HG03039 (cell line): ENCODE measurements around the gene CD164L2.
"Not testable (repeated sequence)": the region's sequence is repeated elsewhere in the genome, so short reads cannot be mapped to it uniquely, and the experiment has no call there.

ENCODE experiments used
- ATAC-seq: cut with Tn5 transposase; IDR thresholded peaks from one replicate; pipeline ENCODE4 v1.9.1; 2021; ENCODE audit warnings: mild to moderate bottlenecking, moderate library complexity; ENCODE audit not compliant: unreplicated experiment

CD164L2 gene

DNA sequence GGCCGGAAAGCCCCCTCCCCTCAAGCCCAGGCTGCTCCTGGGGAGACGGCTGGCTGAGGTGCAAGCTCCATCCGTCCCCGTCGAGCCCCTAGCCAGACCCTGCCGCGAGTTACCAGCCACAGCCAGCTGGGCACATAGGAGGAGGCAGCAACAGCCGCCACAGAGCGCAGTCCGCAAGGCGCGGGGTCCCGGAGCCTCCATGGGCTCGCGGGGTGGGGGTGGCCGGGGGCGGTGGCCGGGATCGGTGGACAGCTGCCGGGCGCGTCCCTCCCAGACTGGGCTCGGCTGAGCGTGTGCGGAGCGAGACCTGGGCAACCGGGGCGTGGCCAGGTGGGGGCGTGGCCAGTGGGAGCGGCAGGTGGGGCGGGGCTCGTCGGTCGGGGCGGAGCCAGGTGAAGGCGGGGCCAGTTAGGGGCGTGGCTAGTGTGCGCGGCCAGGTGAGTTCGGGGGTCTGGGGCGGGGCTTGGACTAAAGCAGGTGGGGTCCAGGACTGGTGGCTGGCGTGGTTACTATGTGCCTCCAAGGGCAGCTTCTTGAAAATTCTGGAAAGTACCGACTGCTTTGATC lies at the start of gene CD164L2:
Gene CD164L2 (minus strand): TSS at position 295 of the 567 bp plus-strand sequence. CDS start 94 bp downstream, at position 201.
- no peak for ATAC-seq

DNA sequence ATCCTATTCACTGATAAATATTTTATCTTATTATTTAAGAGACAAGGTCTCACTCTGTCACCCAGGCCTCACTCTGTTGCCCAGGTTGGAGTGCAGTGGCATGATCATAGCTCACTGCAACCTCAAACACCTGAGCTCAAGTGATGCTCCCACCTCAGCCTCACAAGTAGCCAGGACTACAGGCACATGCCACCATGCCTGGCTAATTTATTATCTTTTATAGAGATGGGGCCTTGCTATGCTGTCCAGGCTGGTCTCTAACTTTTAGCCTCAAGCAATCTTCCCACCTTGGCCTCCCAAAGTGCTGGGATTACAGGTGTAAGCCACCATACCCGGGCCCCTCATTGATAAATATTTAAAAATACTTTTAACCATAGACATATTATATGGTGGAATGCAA lies 49.6 kb upstream of the CD164L2 start:
- ATAC-seq = not testable (repeated sequence)

DNA sequence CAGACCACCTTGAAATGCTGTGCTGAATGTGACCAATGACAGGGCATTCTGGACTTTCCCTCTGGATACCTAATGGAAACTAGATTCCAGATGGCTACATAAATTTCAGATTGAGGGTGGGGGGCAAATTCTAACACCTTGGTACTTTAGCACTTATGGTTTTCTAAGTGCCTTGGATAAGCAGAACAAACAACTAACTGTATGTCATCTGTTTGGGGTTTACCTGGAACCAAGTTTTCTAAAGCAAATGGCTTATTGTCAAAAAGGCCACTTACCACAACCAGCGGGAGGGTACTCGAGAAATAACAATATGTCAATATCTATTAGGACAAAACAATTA lies 48.4 kb upstream of the CD164L2 start:
- ATAC-seq = no peak

DNA sequence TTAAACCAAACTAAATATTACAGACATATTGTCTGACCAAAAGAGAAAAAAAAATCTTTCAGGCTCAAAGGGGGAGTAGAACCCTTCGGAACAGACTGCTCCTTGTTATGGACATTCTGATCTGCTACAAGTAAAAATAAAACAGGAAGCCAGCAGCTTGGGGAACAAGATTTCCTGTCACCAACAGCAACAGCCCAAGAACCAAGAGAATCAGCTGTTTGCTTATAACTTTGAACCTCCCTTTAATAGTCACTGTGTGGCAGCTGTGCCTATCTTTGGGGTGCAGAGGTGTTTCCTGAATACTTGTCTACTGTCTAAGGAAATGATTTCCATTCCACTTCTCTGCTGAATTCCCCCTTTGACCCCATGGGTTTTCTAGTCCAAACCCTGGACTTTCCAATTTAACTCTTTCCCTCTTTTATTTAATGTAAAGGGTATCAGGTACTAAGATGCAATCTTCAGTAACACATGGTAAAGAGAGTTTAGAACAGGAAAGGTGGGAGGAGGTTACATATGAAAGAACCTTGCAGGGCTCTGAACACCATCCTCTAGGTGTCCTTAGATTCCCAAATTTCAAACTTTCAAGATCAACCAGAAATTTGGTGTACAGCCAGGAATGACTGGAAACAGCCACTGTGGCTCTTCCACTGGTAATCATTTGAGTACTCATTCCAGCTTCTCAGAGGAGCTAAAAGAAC lies 47.9 kb upstream of the CD164L2 start:
- no peak for ATAC-seq

DNA sequence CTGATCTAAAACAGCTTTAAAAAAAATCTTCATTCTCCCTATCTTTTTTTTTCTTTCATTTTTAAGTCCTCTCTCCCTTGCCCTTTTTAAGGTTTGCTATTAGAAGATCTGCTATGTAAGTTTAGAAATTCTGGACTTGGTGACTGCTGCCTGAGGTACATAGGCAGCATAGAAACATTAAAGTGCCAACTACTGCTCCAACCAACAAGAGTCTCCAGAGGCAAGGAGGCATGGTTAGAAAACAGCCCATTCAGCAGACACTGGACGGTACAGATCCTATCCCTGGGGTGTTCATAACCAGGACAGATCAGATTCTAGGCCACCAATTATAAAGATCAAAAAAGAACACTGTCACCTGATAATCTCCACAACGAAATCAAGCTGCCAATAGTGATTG lies 45.9 kb upstream of the CD164L2 start:
- no peak for ATAC-seq

DNA sequence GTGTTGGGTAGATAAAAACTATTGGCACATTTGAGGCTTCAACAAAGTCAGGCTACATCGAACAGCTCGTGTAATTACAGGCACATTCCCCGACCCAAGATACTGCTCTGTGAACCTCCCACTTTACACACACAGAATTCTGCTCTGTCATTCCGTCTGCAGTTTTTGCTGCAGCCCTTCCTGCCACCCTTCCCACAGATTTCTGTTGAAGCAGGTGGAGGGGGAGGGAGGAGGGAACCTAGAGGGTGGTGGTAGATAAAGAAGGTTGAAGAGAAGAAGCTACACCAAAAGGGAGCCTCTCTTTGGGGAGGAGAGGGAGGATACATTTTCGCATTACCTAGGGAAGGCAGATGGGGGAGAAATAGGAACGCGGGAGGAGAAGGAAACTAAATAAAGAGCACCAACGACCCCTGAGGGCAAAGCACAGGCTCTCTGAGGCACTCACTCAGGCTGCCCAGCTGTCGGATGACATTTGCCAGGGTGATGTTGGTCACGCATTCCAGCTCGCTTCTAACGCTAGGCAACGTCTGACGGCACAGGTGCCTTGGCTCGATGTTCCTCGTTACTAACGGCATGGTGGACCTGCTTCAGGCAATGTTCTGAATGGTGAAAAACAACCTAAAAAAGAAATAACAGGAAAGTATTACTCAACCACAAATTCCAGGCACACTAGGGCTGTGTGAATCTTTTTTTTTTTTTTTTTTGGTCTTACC lies 45.3 kb upstream of the CD164L2 start:
- ATAC-seq = no peak

DNA sequence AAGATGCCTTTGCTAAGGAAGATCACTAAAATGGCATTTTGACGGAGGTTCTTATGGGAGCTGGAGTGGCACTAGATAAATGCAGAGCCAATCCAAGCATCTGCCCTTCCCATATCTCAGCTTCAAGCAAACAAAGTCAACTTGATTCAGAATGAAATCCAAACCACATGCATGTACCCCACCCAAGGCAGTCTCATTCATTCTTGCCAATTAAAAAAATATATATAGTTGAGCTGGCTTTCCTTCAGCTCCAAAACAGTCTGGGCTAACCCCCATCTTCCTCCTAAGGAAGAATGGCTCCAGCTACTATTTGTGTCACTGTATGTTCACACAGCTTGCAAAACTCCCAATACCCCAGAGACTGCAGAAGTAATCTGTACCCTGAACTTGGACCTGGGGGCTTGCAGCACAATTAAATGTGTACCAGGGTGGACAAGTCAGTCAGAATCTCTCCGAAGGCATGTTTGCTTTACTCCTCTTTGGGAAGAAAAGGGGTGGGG lies 44.7 kb upstream of the CD164L2 start:
- ATAC-seq = no peak

DNA sequence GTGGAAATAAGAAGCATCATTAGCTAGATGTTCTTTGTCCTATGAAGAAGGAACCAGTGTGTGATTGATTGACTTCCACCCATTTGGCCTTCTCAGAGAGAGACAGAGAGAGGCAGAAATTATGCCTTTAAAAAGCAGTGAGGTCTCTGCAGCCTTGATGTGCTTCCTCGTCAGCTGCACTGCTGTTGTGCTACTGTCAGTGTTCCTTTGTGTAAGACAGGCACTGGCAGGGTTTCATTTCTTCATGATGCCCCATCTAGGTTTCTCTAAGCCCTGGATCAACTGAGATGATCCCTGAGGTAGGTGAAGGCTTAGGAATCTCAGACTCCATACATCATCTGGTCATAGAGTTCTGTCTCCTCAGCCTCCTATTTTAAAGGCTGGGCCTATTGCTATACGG lies 44.2 kb upstream of the CD164L2 start:
- ATAC-seq = no peak

DNA sequence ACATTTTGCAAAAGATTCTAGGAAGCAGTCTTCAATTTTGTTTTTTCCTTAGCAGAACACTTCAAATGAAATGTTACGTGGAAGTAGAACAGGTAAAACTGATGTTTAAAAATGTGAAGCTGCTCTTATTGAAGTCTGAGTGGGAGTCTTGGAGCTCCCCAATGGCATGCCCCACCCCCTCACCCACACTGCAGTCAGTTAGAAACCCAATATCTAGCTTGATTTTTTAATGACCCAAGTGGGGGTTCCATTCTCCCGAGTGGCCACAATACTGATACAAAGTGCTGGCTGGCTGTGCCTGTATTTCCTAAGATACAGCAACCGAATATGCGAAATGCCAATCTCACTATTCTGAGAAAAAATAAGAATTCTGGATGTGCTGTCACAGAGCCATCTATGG lies 40.6 kb upstream of the CD164L2 start:
- ATAC-seq = no peak

DNA sequence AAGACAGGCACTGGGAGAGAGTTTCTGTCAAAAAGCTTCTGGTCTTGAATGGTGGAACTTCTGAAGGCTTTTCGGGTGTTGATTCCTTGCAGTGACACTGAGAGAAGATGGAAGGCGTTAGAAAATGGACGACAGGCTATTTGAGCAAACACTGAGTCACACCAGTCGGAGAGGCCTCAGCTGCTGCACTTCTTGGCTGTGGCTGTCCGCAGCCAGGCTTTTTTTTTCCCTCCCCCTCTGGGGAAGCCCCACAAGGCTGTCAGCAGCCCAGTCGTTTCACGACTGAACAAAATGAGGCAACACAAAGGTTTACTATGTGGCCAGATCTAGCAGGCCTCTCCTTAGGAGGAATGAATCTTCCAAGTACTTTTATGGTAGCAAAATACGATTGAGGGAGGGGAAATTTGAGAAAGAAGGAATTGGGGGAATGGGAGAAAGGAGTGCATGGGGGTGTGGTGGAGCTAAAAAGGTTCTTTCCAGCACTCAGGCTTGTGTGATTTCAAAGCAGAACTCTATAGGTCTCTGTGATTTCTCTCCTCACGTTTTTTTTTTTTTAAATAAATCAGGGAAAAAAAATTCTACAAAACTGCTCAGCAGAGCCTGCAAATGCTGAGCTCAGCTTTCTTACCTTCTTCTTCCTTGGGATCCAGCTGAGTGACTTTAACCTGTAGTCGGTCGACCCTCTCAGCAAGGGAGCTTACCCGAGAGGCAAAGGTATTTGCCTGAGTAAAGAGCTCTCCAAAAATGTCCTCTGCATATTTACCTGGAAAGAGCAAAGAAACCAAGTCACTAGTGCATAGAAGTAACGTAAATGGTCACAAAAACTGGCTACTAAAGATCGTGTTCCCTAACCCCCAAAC lies 35.4 kb upstream of the CD164L2 start:
- no peak for ATAC-seq

DNA sequence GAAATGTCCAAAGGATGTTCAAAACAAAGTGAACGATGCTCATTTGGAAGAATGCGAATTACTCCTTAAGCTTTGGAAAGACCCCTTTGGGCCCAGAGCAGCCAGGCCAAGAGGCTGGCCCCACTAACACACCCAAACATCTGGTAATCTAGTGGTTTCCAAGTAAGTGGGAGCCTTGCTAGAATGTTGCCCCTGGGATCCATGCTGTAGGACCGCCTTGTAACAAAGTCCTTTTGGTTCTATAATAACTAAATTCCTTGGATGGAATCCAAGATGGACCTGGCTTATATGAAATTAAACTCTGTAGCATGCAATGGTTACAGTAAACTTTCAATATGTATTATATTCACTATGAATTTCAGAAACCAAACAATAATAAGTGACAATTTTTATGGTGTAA lies 34.6 kb upstream of the CD164L2 start:
- no peak for ATAC-seq

DNA sequence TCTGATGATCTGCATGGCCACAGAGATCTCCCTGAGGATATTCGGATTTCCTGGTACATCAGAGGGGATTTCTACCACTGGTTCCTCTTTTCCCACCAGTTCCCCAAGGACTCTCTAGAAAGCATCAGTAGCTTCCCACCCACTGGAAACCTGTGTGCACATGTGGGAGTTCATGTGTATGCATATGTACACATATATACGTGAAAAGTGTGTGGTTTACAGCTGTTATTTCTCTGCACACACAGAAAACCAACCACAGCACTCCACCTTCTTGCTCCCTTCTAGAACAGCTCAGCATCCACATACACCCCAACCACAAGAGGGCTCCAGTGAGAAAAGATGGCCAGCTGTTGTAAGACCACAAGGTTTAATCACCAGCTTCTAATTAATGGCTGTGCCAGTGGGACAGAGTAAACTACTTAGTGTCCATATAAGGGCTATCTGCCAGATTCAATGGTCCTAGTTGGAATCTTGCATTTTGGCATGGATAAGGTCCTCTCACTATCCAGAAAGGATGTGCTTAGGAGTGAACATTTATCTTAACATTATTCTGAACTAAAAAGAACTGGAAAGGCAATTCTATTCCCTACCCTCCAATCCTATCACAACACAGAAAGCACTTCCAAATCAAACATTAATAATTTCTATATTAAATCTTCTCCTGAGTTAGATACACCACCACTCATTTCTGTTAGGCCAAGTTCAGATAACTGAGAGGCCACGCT lies 33.4 kb upstream of the CD164L2 start:
- no peak for ATAC-seq

DNA sequence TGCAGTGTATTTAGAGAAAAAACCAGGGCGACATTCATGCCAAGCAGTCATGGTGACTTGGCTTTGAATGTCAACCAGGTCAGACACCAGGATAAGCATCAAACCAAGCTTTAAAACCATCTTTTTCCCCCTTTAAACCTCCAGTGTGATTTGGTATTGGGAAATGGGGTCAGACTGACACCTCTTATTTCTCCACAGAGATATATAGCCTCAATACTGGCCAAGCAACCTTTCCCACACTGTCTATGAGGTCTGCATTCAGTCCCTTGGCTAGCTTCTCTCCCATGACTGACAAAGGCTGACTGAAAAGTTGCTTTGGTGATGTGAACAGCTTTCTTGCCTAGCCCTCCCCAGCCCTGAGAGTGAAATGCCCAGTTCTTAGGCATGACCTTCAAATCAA lies 31.0 kb upstream of the CD164L2 start:
- ATAC-seq = no peak

DNA sequence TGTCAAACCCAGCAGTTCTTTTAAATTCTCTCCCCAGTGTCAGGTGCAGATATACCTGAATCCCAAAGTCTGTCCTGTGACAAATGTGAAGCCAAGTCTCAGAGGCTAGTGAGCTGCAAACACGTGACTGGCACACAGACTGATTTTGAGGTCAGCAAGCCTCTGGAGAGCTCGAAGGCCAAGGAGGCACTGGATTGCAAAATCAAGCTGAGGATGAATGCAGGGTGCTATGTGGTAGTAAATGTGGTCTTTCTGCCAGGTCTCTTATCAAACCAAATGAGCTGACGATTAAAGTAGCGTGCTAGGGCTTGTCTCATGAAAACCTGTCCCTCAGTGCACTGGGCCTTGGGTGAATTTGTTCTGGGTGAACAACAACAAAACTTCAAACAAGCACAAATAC lies 29.9 kb upstream of the CD164L2 start:
- no peak for ATAC-seq

DNA sequence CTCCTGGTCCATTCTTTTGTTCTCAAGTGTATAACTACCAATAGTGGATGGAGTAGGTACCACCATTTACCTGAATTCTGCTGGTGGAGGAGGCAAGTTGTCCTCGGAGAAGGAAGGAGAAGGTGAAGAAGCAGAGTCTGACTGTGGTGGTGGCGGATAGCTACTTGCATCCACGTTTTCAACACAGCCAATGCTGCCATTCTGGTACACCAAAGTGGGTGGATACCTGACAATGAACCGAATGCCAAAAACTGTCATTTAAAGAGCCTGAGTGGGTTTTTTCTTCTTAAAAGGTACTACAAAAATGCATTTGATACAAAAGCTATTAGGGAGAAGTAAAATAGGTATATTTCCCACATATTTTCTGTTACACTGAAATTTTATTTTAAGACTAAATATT lies 29.4 kb upstream of the CD164L2 start:
- no peak for ATAC-seq

DNA sequence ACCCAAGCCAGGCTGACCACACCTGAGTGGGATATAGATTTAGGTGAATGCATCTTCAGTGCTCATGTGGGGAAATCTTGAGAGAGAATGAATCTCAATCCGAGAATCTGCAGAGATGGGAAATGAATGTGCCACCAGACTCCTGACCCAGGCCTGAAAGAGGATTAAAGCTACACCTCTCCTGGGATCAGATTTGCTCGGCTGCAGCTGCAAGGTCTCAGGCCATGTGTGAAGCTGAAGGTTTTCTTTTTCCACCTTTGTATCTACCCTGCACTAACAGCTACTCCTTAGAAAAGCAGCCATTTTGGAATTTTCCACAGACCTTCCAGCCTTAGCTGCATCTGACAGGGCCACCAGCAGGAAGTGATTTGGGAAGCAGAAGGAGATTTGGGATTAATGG lies 27.6 kb upstream of the CD164L2 start:
- ATAC-seq = no peak

DNA sequence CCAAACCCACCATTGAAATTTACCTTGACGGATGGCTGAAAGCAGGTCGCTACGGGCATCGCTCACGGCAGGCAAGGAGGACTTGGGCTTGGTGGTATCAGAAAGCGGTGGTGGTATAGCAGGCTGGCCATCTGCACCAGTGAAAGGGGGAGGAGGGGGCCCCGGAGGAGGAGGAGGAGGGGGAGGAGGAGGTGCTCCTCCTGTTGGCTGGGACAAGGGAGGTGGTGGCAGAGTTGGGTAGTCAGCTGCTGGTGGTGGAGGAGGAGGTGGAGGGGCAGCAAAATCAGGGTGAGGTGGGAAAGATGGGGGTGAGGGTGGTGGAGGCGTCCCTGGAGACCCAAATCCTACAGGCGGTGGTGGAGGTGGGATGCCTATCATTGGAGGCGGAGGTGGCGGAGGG lies 26.5 kb upstream of the CD164L2 start:
- no peak for ATAC-seq

DNA sequence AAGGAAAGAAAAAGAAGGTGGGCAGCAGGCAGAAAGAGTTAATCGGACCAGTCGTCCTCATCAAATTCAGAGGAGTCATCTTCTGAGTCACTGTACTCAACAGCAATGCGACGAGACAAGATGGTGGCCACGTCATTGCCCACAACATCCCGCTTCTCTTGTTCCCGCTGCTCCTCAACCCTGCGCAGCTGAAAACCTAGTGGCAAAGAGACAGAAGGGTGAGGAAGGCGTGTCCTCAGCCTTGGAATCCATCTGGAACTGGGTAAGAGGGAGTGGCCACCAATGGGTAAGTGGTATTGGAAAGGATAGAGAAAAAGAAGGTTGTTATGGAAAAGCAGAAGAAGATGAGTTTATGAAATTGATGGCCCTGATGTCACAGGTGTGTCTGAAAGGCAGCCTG lies 25.0 kb upstream of the CD164L2 start:
- no peak for ATAC-seq

DNA sequence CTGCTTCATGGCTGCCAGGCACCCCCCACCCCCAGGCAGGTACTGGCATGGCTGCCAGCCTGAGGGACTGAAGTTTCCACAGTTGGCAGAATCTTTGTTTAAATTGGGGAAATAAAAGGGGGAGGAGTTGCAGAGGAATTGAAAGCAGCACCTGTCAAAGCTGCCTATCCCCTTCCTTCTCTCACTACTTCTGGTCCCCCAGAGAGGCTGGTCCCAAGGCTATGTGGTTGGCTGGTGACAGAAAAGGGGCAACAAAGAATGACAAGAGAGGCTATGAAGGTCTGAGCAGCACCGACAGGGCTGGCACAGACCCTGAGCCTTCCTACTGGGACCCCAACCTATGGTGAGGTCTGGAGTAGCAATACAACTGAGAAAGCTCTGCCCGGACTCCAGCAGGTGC lies 23.7 kb upstream of the CD164L2 start:
- not testable (repeated sequence) for ATAC-seq

DNA sequence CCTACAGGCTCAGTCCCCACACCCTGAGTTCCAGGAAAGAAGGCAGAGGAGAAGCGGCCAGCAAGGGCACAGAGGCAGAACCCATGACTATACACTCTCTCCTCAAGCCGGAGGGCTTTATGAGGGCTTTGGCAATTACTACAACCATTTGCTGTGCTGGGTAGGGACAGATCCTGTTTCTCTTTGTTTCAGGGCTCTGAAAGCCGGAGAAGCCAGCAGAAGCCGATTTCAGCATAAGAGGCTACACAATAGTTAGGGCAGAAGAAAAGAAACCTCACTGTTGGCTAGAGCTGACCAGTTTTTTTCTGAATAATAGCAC lies 23.2 kb upstream of the CD164L2 start:
- no peak for ATAC-seq
